ENCODE measurements around the gene MARS1. TPM values are rescaled to one million over a fixed set of nuclear protein-coding genes. Genes with fewer than 3 reads are reported as not detected.

MARS1 gene
- total RNA-seq, 6 experiments from 2014 or later = 53.4 to 66.6 (median 60.4) TPM

DNA sequence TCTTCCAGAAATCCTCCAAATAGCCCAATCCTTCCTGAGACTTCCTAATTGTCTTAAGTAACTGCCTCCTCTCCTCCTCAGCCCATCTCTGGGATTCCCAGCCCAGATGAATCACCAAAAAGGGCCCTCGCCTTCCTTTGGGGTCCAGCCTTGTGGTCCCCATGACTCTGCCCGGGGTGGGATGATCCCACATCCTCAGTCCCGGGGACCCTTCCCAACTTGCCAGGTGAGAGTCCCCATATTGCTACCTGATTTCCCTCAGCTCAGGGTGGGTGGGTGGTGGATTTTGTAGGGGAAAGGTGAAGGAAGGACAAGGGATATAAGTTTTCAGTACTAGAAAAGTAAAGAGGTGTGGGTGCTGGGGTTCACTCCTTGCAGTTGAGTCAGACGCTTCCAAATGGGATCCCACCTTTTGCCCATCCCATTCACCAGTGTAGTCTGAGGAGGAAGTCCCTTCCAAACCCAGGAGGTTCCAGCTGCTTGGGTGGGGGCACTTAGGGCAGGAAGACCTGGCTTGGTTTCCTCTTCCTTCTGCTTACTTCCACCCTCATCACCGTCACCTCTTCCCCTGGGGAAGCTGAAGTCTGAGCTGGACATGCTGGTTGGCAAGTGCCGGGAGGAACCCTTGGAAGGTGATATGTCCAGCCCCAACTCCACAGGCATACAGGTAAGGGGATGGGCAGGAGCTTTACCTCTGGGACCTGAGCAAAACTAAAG is 22.7 kb upstream of the MARS1 start:
- 74% methylated on average over 4 of the region's 6 CpGs for WGBS (ENCODE audit: insufficient coverage, low coverage, low lambda C conversion rate, missing lambda C conversion rate)
- H3K36me3 ChIP-seq = no peaks in the 10 kb centered on the region
- intact Hi-C loops (cut with DNase I) = no loop called here

DNA sequence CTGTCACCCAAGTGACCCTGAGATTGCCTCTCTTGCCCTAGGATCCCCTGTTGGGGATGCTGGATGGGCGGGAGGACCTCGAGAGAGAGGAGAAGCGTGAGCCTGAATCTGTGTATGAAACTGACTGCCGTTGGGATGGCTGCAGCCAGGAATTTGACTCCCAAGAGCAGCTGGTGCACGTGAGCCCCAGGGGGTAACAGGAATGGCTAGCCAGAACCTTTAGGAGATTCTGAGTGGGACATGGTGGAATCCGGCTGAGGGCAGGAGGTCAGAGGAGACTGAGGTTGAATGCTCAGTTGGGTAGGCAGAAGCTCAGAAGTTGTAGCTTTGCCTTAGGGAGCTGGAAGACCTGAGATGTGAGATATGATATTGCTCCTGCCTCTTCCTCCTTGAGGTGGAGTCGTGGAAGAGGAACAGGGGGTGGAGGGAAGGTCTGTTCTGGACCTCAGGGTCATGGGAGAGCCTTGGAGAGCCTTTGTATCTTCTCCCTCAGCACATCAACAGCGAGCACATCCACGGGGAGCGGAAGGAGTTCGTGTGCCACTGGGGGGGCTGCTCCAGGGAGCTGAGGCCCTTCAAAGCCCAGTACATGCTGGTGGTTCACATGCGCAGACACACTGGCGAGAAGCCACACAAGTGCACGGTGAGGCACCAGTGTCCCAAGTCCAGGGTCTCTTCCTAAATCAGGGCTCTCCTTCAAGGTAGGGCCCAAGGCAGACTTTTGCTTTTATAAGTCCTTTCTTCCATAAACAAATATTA is 21.9 kb upstream of the MARS1 start:
- intact Hi-C loops (cut with DNase I) = no loop called here
- TF ChIP-seq, protein P1, sequence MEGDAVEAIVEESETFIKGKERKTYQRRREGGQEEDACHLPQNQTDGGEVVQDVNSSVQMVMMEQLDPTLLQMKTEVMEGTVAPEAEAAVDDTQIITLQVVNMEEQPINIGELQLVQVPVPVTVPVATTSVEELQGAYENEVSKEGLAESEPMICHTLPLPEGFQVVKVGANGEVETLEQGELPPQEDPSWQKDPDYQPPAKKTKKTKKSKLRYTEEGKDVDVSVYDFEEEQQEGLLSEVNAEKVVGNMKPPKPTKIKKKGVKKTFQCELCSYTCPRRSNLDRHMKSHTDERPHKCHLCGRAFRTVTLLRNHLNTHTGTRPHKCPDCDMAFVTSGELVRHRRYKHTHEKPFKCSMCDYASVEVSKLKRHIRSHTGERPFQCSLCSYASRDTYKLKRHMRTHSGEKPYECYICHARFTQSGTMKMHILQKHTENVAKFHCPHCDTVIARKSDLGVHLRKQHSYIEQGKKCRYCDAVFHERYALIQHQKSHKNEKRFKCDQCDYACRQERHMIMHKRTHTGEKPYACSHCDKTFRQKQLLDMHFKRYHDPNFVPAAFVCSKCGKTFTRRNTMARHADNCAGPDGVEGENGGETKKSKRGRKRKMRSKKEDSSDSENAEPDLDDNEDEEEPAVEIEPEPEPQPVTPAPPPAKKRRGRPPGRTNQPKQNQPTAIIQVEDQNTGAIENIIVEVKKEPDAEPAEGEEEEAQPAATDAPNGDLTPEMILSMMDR (IDR thresholded peaks at IDR 0.05) = no peak
- no peak for TF ChIP-seq POLR2A (IDR thresholded peaks at IDR 0.05)
- DNase-seq (no peak), ATAC-seq (no peak)
- Histone ChIP-seq H3K4me1 (peaks cover 0 to 14% (median 0%) of the 10 kb centered on the region in 4 donors), H3K9me3 (no peaks in the 10 kb centered on the region), H3K27ac (no peak overlapping the region), H3K4me3 (no peak overlapping the region), H3K36me3 (no peaks in the 10 kb centered on the region), H3K27me3 (no peaks in the 10 kb centered on the region)
- WGBS (ENCODE audit: insufficient coverage, low coverage, low lambda C conversion rate, missing lambda C conversion rate) = 68% methylated on average over 6 of the region's 14 CpGs

More for the DNA sequence above, 22.7 kb upstream of the MARS1 start:
- TF ChIP-seq, protein P1 (IDR thresholded peaks at IDR 0.05) = no peak
- no peak for TF ChIP-seq POLR2A (IDR thresholded peaks at IDR 0.05)
- ATAC-seq (no peak), DNase-seq (no peak)
- Histone ChIP-seq H3K27me3 (no peaks in the 10 kb centered on the region), H3K27ac (no peak overlapping the region), H3K9me3 (no peaks in the 10 kb centered on the region), H3K4me1 (peaks cover 0 to 18% (median 0%) of the 10 kb centered on the region in 4 donors), H3K4me3 (no peak overlapping the region)

DNA sequence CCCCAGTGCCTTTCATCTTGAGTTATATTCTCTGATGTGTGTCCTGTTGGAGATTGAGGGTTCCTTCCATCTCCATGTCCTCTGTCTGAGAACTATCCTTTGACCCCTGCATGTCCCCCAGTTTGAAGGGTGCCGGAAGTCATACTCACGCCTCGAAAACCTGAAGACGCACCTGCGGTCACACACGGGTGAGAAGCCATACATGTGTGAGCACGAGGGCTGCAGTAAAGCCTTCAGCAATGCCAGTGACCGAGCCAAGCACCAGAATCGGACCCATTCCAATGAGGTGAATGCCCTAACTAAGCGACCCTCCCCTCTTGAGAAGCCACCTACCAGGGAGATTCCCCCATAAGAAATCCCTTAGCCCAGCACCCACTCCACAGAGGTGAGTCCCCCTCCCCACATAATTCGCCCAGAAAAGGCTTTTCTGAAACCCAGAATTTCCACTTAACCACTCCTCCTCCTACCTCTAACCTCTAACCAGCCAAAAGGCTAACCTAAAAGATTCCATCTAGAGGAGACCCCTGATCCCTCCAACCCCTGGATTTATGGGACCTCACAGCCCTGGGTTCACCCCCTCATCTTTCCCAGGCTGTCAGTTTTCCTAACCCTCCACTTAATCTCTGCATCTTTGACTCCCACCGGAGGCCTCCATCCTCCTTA is 20.5 kb upstream of the MARS1 start:
- intact Hi-C loops (cut with DNase I) = no loop called here
- Histone ChIP-seq H3K4me3 (no peak overlapping the region), H3K27ac (no peak overlapping the region), H3K36me3 (no peaks in the 10 kb centered on the region), H3K4me1 (no peaks in the 10 kb centered on the region), H3K27me3 (no peaks in the 10 kb centered on the region), H3K9me3 (no peaks in the 10 kb centered on the region)
- DNase-seq (no peak), ATAC-seq (no peak)
- 71% methylated on average over 4 of the region's 12 CpGs for WGBS (ENCODE audit: insufficient coverage, low coverage, low lambda C conversion rate, missing lambda C conversion rate)
- TF ChIP-seq, protein P1 (IDR thresholded peaks at IDR 0.05) = no peak
- no peak for TF ChIP-seq POLR2A (IDR thresholded peaks at IDR 0.05)

DNA sequence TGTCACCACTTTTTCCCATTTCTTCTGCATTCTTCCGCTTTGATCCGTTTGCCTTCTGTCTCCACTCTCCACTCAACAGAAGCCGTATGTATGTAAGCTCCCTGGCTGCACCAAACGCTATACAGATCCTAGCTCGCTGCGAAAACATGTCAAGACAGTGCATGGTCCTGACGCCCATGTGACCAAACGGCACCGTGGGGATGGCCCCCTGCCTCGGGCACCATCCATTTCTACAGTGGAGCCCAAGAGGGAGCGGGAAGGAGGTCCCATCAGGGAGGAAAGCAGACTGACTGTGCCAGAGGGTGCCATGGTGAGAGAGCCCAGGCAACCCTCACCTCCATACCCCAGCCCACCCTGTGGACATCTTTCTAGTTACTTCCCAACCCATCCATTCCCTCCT is 20.0 kb upstream of the MARS1 start:
- no peaks in the 10 kb centered on the region for H3K27me3 ChIP-seq
- no peak overlapping the region for H3K27ac ChIP-seq
- WGBS (ENCODE audit: insufficient coverage, low coverage, low lambda C conversion rate, missing lambda C conversion rate) = 89% methylated on average over 9 of the region's 11 CpGs
- no peaks in the 10 kb centered on the region for H3K36me3 ChIP-seq
- DNase-seq (no peak), ATAC-seq (no peak)
- no peaks in the 10 kb centered on the region for H3K4me1 ChIP-seq
- TF ChIP-seq POLR2A (IDR thresholded peaks at IDR 0.05) = no peak
- TF ChIP-seq, protein P1 (IDR thresholded peaks at IDR 0.05) = no peak
- no peak overlapping the region for H3K4me3 ChIP-seq
- no peaks in the 10 kb centered on the region for H3K9me3 ChIP-seq
- intact Hi-C loops (cut with DNase I) = no loop called here
